PC-9 (cell line): ENCODE data around the gene PHOX2B.

Experiments
- CTCF ChIP-seq: fragments of 200-600 bp; sonication (generic); conservative IDR thresholded peaks from 2 replicates; pipeline ENCODE4 v1.6.1; 2017; ENCODE audit warnings: mixed run types, antibody characterized with exemption, mild to moderate bottlenecking, moderate library complexity
- EZH2 ChIP-seq: fragments of 200-600 bp; sonication (generic); IDR thresholded peaks from 2 replicates; pipeline ENCODE4 v1.8.0; 2017; ENCODE audit warnings: antibody characterized with exemption, low read depth

DNA sequence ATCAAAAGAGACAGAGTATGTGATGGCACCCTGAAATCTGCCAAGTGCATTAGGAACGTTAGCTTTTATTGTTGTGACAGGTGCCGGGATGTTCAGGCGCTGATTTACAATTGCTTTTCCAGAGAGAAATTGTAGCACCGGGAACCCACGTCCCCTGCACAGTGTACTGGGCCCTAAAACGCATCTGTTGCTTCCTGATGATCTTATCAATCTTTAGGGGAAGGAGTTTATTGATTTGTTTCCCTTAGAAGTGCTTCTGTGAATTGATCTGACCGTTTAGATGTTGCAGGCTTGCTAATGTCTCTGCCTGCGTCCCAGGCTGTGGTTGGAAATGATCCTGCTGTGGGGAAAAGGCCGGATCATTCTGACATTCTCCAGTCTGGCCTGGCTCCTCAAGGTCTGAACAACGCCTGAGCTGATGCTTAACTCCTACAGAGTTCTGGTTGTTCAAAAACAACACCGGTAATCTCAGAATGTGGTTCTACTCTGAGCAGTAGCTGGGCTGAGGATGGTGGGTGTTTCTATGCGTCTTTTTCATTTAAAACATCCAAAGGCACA, 16.9 kb downstream of the PHOX2B start:
- TF ChIP-seq CTCF (no peak), EZH2 (no peak)
